ENCODE measurements around the gene KIAA1958.

The KIAA1958 gene

GRCh38 chr9:112489876-112490666 is 3.4 kb downstream of the KIAA1958 start:
- DNase-seq (ENCODE audit: extremely low spot score) = no peak
- POLR2A ChIA-PET = interaction anchor here (2.1 kb wide), 1 partner anchor 111 kb away, joined by 8 read pairs; the partner anchor contains the start of gene HSDL2
- TF ChIP-seq SP1 (IDR thresholded peaks at IDR 0.05) (no peak), NFRKB (IDR thresholded peaks at IDR 0.05) (no peak), CTBP1 (IDR thresholded peaks at IDR 0.05; ENCODE audit: borderline replicate concordance) (no peak), ZNF384 (IDR thresholded peaks at IDR 0.05) (no peak), PKNOX1 (IDR thresholded peaks at IDR 0.05) (peak; percentile 70)
- CTCF ChIA-PET = no interaction called here

- POLR2A ChIA-PET = no interaction called here
- TF ChIP-seq ZNF384 (IDR thresholded peaks at IDR 0.05) = no peak
- no peak for TF ChIP-seq ELF4 (IDR thresholded peaks at IDR 0.05)
- TF ChIP-seq FOXA1 (IDR thresholded peaks at IDR 0.05) = no peak
- TF ChIP-seq LEF1 (IDR thresholded peaks at IDR 0.05; ENCODE audit: borderline replicate concordance) = no peak
- DNase-seq (ENCODE audit: extremely low spot score) = no peak
- CTCF ChIA-PET = no interaction called here
Observed at GRCh38 chr9:112493393-112494137, 6.9 kb downstream of the KIAA1958 start.

- no peak for TF ChIP-seq PKNOX1 (IDR thresholded peaks at IDR 0.05)
- no peak for TF ChIP-seq LEF1 (IDR thresholded peaks at IDR 0.05; ENCODE audit: borderline replicate concordance)
- TF ChIP-seq ZNF384 (IDR thresholded peaks at IDR 0.05) = no peak
- no peak for TF ChIP-seq BHLHE40 (IDR thresholded peaks at IDR 0.05; ENCODE audit: borderline replicate concordance)
- no peak for TF ChIP-seq TARDBP (IDR thresholded peaks at IDR 0.05)
- TF ChIP-seq ELF4 (IDR thresholded peaks at IDR 0.05) = no peak
- no peak for TF ChIP-seq NFRKB (IDR thresholded peaks at IDR 0.05)
- TF ChIP-seq L3MBTL2 (conservative IDR thresholded peaks at IDR 0.05) = no peak
- no peak for TF ChIP-seq FOXA1 (IDR thresholded peaks at IDR 0.05)
- TF ChIP-seq FOXM1 (IDR thresholded peaks at IDR 0.05; ENCODE audit: borderline replicate concordance) = no peak
- no peak for TF ChIP-seq CTBP1 (IDR thresholded peaks at IDR 0.05; ENCODE audit: borderline replicate concordance)
- TF ChIP-seq HDGF (IDR thresholded peaks at IDR 0.05; ENCODE audit: borderline replicate concordance) = no peak
- no peak for TF ChIP-seq FOXK2 (IDR thresholded peaks at IDR 0.05)
- no peak for TF ChIP-seq ARNT (IDR thresholded peaks at IDR 0.05)
- no peak for TF ChIP-seq SUZ12 (IDR thresholded peaks at IDR 0.05)
- no peak for TF ChIP-seq SP1 (IDR thresholded peaks at IDR 0.05)
- no peak for DNase-seq (ENCODE audit: extremely low spot score)
- CTCF ChIA-PET = no interaction called here
- POLR2A ChIA-PET = no interaction called here
Observed at GRCh38 chr9:112494153-112494552, 7.5 kb downstream of the KIAA1958 start.

- no peak for TF ChIP-seq FOXA1 (IDR thresholded peaks at IDR 0.05)
- TF ChIP-seq SUZ12 (IDR thresholded peaks at IDR 0.05) = no peak
- TF ChIP-seq ELF4 (IDR thresholded peaks at IDR 0.05) = no peak
- TF ChIP-seq LEF1 (IDR thresholded peaks at IDR 0.05; ENCODE audit: borderline replicate concordance) = no peak
- no peak for TF ChIP-seq SP1 (IDR thresholded peaks at IDR 0.05)
- no peak for TF ChIP-seq BHLHE40 (IDR thresholded peaks at IDR 0.05; ENCODE audit: borderline replicate concordance)
- TF ChIP-seq ZNF384 (IDR thresholded peaks at IDR 0.05) = no peak
- no peak for TF ChIP-seq NFRKB (IDR thresholded peaks at IDR 0.05)
- no peak for TF ChIP-seq FOXK2 (IDR thresholded peaks at IDR 0.05)
- no peak for TF ChIP-seq L3MBTL2 (conservative IDR thresholded peaks at IDR 0.05)
- TF ChIP-seq TARDBP (IDR thresholded peaks at IDR 0.05) = no peak
- TF ChIP-seq FOXM1 (IDR thresholded peaks at IDR 0.05; ENCODE audit: borderline replicate concordance) = no peak
- ChIA-PET POLR2A (interaction anchor here (2.3 kb wide), 1 partner anchor 9 kb away, joined by 13 read pairs; the partner anchor contains the start of gene KIAA1958), CTCF (no interaction called here)
- no peak for DNase-seq (ENCODE audit: extremely low spot score)
Observed at GRCh38 chr9:112495614-112496013, 9.0 kb downstream of the KIAA1958 start.

- POLR2A ChIA-PET = interaction anchor here (2.3 kb wide), 1 partner anchor 10 kb away, joined by 13 read pairs; the partner anchor contains the start of gene KIAA1958
- CTCF ChIA-PET = no interaction called here
Observed at GRCh38 chr9:112496074-112496722, 9.6 kb downstream of the KIAA1958 start.

More at GRCh38 chr9:112496074-112496722, 9.6 kb downstream of the KIAA1958 start:
- no peak for DNase-seq (ENCODE audit: extremely low spot score)
- no peak for TF ChIP-seq ELF4 (IDR thresholded peaks at IDR 0.05)
- TF ChIP-seq ARNT (IDR thresholded peaks at IDR 0.05) = no peak
- no peak for TF ChIP-seq SUZ12 (IDR thresholded peaks at IDR 0.05)
- no peak for TF ChIP-seq HDGF (IDR thresholded peaks at IDR 0.05; ENCODE audit: borderline replicate concordance)
- no peak for TF ChIP-seq CTBP1 (IDR thresholded peaks at IDR 0.05; ENCODE audit: borderline replicate concordance)
- TF ChIP-seq BHLHE40 (IDR thresholded peaks at IDR 0.05; ENCODE audit: borderline replicate concordance) = no peak
- TF ChIP-seq L3MBTL2 (conservative IDR thresholded peaks at IDR 0.05) = no peak
- no peak for TF ChIP-seq ZNF384 (IDR thresholded peaks at IDR 0.05)
- TF ChIP-seq FOXA1 (IDR thresholded peaks at IDR 0.05) = no peak
- TF ChIP-seq PKNOX1 (IDR thresholded peaks at IDR 0.05) = no peak
- TF ChIP-seq TARDBP (IDR thresholded peaks at IDR 0.05) = no peak
- TF ChIP-seq LEF1 (IDR thresholded peaks at IDR 0.05; ENCODE audit: borderline replicate concordance) = no peak
- no peak for TF ChIP-seq NFRKB (IDR thresholded peaks at IDR 0.05)
- TF ChIP-seq FOXK2 (IDR thresholded peaks at IDR 0.05) = no peak
- no peak for TF ChIP-seq SP1 (IDR thresholded peaks at IDR 0.05)
- no peak for TF ChIP-seq FOXM1 (IDR thresholded peaks at IDR 0.05; ENCODE audit: borderline replicate concordance)
